GM12878 (cell line): ENCODE results near the gene KRTAP10-7. TPM values are rescaled to one million over a fixed set of nuclear protein-coding genes. Genes with fewer than 3 reads are reported as not detected.

Experiments used
- CREB1 ChIP-seq: IDR thresholded peaks from 2 replicates; pipeline ENCODE4 v1.6.1; 2012; ENCODE audit warnings: low read depth, mild to moderate bottlenecking, inconsistent platforms
- IRF5 ChIP-seq: fragments of 450-650 bp; IDR thresholded peaks from 2 replicates; pipeline ENCODE4 v1.6.1; 2017; ENCODE audit warnings: borderline replicate concordance
- KLF5 ChIP-seq: fragments of 450-650 bp; IDR thresholded peaks from 2 replicates; pipeline ENCODE4 v1.6.1; 2014; ENCODE audit warnings: mild to moderate bottlenecking; ENCODE audit not compliant: partially characterized antibody
- PML ChIP-seq: IDR thresholded peaks from 2 replicates; pipeline ENCODE4 v1.6.1; 2012; ENCODE audit warnings: low read length, inconsistent platforms
- POLR2AphosphoS2 ChIP-seq: IDR thresholded peaks from 2 replicates; pipeline ENCODE4 v1.6.1; 2011; ENCODE audit warnings: low read depth, mild to moderate bottlenecking, low read length, improper control_type of control experiment, moderate library complexity
- POLR2AphosphoS5 ChIP-seq: IDR thresholded peaks from 2 replicates; pipeline ENCODE4 v1.6.1; 2011; ENCODE audit warnings: mild to moderate bottlenecking, low read length, inconsistent platforms
- SUZ12 ChIP-seq: fragments of 200-600 bp; sonication (generic); IDR thresholded peaks from one replicate; pipeline ENCODE4 v1.6.1; 2018; ENCODE audit warnings: antibody characterized with exemption, mild to moderate bottlenecking; ENCODE audit not compliant: unreplicated experiment
- ZNF24 ChIP-seq: fragments of 450-650 bp; IDR thresholded peaks from 2 replicates; pipeline ENCODE4 v1.6.1; 2017; ENCODE audit warnings: antibody characterized with exemption, mild to moderate bottlenecking
- ZNF622 ChIP-seq: fragments of 450-650 bp; IDR thresholded peaks from 2 replicates; pipeline ENCODE4 v1.6.1; 2017; ENCODE audit warnings: mild to moderate bottlenecking, inconsistent platforms
- polyA plus RNA-seq, 11 experiments: library from polyadenylated mRNA; depleted of rRNA in 4 of 11; unstranded in 6 of 11; stranded (reverse) in 5 of 11; fragments of >200 nt; fragmentation: Nextera tagmentation in 4 of 11; fragmentation: Illumina TruSeq in 1 of 11; extraction: Ambion mirVana in 4 of 11; extraction: Trizol in 1 of 11; gene quantifications; 1 replicate in 1 of 11; 2 replicates in 10 of 11; pipeline versions ENCODE4 v1.2.1 to v1.2.3, GENCODE V29; 2011 to 2016; ENCODE audit warnings: inconsistent platforms in 2 of 11, missing spikeins in 2 of 11, low read depth in 1 of 11
- total RNA-seq, 4 experiments: library from RNA; depleted of rRNA in 3 of 4; stranded (reverse); fragments of >200 nt in 3 of 4; fragmentation: Illumina TruSeq in 1 of 4; extraction: Trizol in 1 of 4; gene quantifications; 2 replicates each; pipeline versions ENCODE4 v1.2.1 to v1.2.3, GENCODE V29; 2013 to 2021
- TF ChIP-seq, protein P1 (sequence below): fragments of 450-650 bp; IDR thresholded peaks from 2 replicates; pipeline ENCODE4 v1.6.1; 2017; ENCODE audit warnings: mild to moderate bottlenecking, low read depth, inconsistent platforms; ENCODE audit not compliant: poor library complexity, severe bottlenecking
- TF ChIP-seq, protein P2 (sequence below): fragments of 450-650 bp; IDR thresholded peaks from 2 replicates; pipeline ENCODE4 v1.6.1; 2016; ENCODE audit warnings: mild to moderate bottlenecking

Gene KRTAP10-7
- total and polyA plus RNA-seq, 10 of the 15 experiments (the other 5 are each of a cell fraction or from before 2014, with no cell fraction given) = not detected

- TF ChIP-seq, protein P1, sequence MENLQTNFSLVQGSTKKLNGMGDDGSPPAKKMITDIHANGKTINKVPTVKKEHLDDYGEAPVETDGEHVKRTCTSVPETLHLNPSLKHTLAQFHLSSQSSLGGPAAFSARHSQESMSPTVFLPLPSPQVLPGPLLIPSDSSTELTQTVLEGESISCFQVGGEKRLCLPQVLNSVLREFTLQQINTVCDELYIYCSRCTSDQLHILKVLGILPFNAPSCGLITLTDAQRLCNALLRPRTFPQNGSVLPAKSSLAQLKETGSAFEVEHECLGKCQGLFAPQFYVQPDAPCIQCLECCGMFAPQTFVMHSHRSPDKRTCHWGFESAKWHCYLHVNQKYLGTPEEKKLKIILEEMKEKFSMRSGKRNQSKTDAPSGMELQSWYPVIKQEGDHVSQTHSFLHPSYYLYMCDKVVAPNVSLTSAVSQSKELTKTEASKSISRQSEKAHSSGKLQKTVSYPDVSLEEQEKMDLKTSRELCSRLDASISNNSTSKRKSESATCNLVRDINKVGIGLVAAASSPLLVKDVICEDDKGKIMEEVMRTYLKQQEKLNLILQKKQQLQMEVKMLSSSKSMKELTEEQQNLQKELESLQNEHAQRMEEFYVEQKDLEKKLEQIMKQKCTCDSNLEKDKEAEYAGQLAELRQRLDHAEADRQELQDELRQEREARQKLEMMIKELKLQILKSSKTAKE = no peak
- no peak for TF ChIP-seq SUZ12
- no peak for TF ChIP-seq IRF5
- TF ChIP-seq, protein P2, sequence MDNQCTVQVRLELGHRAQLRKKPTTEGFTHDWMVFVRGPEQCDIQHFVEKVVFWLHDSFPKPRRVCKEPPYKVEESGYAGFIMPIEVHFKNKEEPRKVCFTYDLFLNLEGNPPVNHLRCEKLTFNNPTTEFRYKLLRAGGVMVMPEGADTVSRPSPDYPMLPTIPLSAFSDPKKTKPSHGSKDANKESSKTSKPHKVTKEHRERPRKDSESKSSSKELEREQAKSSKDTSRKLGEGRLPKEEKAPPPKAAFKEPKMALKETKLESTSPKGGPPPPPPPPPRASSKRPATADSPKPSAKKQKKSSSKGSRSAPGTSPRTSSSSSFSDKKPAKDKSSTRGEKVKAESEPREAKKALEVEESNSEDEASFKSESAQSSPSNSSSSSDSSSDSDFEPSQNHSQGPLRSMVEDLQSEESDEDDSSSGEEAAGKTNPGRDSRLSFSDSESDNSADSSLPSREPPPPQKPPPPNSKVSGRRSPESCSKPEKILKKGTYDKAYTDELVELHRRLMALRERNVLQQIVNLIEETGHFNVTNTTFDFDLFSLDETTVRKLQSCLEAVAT = no peak
- no peak for TF ChIP-seq ZNF24
- TF ChIP-seq PML = no peak
- no peak for TF ChIP-seq CREB1
- no peak for TF ChIP-seq KLF5
- no peak for TF ChIP-seq POLR2AphosphoS5
- TF ChIP-seq POLR2AphosphoS2 = no peak
- no peak for TF ChIP-seq ZNF622
- TF ChIP-seq, all 136 proteins: peak for 0
Measured at GRCh38 chr21:44596068-44596725, 4.2 kb upstream of the KRTAP10-7 start (continued).
